Measurements from ENCODE around the gene MGLL.
"Not testable (repeated sequence)": the region's sequence is repeated elsewhere in the genome, so short reads cannot be mapped to it uniquely, and the experiment has no call there.

The MGLL gene

DNA sequence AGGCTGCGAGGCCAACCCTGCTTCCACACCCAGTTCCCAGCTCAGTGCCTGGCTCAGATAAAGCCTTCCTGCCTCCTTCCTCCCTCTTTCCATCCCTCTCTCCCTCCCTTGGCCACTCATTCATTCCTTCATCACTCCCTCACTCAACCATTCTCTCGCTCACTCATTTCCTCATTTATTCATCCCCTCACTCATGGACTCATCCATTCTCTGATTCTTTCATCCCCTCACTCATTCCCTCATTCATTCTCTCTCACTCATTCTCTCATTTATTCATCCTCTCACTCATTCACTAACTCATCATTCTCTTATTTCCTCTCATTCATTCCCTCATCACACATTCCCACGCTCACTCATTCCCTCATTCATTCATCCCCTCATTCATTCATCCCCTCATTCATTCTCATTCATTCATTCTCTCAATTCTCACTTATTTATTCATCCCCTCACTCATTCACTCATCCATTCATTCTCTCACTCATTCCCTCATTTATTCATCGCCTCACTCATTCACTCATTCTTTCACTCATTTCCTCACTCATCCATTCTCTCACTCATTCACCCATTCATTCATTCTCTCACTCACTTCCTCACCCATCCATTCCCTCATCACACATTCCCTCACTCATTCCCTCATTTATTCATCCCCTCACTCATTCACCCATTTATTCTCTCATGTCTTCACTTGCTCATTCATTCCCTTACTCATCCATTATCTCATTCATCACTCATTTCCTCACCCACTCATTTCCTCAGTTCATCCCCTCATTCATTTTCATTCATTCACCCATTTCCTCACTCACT lies 136.4 kb downstream of the MGLL start:
- no peak for FAIRE-seq

DNA sequence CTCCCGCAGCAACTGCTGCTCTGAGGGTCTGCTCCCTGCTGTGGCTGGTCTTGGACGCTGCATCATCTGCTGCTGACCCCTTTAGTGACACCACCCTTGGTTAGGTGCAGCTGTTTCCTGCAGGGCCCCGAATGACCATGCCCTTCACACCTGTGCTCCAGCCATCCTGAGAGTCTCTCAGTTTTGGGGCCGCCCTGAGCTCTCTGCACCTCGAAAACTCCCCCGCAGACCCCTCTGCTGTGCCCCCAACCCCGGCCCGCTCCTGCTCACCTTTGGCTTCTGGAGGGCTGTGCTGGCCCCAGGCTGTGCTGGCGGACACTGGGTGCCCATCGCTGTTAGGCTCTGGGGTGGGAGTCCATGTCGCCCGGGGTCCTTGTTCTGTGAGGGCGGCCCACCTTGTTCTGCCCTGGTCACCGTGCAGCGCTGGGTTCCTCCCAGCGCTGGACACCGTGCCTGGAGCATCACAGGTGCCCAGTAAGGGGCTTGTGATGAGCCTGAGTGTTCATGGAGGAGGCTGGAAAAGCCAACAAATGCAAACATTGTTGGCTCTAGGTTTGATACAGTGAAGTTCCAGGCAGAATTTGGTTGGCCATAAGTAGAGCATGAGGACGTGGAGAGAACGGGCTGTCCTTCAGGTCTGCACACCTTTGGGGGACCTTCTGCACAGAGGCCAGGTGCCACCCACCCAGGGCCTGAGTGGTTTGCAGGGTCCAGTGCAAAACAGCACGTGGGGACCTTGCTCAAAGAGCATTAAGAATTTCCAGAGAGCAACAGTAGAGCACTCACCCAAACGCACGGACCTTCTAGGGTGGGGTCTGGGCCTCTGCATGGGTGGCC lies 137.2 kb downstream of the MGLL start:
- FAIRE-seq: no peak

DNA sequence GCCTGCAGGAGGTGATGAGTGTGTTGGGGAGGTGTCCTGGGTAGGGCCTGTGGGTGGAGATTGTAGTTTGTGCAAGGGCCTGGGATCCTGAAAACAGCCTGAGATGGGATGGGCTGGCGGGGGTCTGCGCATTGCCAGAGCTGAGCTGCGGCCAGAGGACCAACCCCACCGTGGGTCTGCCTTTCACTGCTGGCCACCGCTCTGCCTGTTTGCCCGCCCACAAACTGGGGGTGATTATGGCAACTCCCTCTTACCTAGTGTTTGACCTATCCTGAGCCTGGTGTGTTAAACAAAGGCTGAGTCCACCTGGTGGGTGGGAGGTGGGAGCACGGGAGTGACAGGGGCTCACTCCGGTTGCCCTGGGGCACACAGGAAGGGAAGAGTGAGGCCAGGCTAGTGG lies 139.8 kb downstream of the MGLL start:
- no peak for FAIRE-seq

DNA sequence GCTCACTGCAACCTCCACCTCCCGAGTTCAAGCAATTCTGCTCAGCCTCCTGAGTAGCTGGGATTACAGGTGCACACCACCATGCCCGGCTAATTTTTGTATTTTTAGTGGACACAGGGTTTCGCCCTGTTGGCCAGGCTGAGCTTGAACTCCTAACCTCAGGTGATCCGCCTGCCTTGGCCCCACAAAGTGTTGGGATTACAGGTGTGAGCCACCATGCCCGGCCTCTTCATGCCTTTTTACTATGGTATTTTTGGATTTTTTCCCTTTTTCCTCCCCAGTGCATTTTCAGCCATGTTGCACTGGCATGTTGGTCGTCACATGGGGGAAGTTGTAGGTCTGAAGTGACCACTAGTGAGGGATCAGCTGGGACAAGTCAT lies 140.2 kb downstream of the MGLL start:
- FAIRE-seq: not testable (repeated sequence)

DNA sequence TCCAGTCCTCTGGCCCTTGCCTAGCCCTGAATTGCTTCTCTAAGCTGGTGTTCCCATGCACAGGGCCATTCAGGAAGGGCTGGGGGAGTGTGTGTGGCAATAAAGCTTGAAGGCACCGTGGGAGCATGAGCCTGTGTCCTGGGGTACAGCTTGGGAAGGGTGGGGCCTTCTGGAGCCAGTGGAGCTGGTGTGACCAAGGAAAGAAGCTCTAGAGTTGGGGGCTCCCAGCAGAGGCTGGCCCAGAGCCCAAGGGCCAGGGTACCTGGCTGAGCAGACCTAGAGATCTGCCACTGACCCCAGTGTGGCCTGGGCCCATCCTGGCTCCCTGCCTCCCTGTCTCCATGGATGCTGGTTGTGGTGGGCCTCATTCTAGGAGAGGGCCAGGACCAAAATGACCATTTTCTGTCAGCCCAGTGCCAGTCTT lies 141.5 kb downstream of the MGLL start:
- no peak for FAIRE-seq

DNA sequence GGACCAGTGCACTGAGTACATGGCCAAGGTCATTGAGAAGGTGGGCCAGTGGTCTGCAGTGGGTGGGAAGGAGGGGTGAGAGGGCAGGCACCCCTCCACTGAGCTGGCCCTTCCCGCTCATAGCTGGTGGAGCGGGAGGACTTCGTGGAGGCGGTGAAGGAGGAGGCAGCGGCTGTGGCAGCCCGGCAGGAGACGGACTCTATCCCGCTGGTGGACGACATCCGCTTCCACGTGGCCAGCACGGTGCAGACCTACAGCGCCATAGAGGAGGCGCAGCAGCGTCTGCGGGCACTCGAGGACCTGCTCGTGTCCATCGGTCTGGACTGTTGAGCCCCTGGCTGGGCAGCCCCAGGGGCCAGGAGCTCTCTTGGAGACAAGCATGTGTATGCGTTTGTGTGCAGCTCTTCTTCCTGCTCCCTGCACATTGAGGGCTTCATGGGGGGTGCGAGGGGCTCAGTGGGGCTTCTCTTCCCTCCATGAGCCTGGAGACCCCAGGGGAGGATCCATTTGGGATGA lies 142.1 kb downstream of the MGLL start:
- no peak for FAIRE-seq

DNA sequence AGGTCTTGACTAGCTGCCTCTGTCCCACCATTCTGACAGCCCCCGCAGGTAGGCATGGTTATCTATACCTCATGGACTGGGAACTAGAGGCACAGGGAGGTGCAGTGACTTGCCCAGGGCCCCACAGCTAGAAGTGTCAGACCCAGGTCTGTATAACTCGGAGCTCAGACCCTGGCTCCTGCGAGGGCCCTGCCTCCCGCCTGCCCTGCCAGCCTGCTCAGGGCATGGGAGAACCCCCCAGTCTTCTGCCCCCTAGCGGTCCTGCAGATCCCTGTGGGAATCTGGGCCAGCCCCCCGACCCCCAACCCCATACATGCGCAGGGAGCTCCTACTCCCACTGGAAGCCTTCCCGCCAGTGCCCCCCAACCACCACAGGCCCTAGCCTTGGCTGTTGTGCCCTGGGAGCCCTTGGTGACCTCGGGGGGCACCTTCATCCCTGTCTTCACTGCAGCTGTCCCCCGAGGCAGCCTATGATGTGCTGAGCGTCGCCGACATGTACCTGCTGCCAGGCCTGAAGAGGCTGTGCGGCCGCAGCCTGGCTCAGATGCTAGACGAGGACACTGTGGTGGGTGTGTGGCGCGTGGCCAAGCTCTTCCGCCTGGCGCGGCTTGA lies 142.7 kb downstream of the MGLL start:
- FAIRE-seq: no peak

DNA sequence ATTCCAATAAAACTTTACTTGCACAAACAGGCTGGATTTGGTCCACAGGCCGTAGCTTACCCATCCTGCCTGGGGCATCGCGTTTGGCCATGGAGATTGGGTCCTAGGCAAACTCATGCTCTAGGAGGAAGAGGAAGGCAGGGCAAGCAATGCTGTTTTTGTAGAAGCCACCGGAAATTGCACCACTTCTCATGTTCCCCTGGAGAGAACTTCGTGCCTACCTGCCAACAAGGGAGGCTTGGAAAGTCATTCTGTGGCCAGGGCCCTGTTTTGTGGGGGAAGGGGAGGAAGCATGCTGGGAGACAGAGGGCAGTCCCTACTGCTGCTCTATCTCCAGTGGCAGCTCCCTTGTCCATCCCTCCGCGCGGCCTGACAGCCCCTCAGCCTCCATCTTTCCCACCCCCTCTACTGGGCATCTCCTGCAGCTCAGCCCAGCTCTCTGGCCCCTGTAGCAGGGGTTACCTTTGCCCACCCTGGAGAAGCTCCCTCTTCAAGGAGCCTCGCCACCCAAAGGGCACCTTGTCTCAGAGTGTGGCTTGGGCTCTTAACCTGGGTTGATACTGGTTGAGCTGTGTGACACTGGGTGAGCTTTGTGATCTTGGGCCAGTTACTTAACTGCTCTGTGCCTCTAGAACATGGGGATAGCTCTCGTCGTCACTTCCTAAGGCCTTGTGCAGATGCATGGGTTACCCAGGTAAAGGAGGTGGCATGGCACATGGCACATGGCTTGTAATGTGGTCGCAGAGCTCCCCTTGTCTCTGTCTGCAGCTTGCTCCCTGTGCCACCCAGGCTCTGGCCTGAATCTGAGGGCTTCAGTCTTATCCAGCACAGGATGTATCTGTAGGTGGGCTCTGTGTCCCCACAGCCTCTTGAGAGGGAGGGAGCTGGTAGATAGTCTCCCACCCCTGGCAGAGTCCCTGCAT lies 143.4 kb downstream of the MGLL start:
- no peak for FAIRE-seq

DNA sequence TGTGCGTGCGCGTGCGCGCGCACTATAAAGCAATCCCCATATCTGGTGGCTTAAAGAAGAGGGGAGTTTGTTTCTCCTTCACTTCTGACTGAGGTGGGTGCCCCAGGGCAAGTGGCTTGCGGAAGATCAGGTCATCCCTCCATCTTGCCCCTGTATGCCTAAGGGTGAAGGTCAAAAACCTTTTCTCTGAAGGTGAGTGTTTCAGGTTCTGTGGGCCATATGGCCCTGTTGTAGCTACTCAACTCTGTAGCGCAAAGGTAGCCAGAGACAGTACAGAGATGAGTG lies 144.1 kb downstream of the MGLL start:
- no peak for FAIRE-seq

DNA sequence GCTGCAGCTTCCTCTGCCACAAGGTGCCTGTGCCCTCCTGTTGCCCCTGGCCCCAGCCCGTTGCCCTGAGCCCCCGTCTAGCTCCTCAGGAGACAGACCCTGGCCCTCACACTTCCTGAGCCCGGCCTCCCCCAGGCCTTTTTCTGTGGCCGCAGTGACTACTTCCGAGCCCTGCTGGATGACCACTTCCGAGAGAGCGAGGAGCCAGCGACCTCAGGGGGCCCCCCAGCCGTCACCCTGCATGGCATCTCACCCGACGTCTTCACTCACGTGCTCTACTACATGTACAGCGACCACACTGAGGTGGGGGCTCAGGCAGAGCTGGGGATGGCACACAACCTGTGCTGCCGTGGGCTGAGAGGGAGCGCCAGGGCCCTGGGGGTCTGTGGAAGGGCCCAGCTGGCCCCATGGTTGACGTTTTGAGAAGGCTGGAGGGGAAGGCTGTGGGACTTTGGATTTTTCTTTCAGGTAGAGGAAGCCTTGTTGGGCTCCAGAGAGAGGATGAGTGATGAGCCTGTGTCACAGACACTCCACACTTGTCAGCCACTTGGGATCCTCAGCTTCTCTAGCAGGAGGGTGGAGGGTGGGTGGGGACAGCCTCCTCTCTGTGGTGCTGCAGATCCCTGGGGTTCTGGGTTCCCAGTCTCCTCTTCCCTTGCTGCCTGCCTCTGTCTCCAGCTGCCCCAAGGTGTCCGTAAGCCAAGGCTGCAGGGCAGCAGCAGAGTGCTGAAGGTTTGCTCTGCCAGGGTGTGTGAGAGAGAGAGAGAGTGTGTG lies 144.6 kb downstream of the MGLL start:
- FAIRE-seq: no peak

DNA sequence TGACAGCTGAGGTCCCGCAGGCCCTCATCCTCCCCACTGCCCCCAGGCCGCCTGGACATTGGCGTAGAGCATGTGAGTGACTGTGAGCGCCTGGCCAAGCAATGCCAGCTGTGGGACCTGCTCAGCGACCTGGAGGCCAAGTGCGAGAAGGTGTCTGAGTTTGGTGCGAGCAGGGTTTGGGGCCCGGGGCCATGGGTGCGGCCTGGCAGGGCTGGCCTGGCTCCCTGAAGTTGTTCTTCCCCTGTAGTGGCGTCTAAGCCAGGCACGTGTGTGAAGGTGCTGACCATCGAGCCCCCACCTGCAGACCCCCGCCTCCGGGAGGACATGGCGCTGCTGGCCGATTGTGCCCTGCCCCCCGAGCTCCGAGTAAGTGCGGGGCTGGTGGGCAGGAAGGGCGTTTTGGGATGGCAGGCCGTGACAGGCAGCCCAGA lies 145.4 kb downstream of the MGLL start:
- no peak for FAIRE-seq

DNA sequence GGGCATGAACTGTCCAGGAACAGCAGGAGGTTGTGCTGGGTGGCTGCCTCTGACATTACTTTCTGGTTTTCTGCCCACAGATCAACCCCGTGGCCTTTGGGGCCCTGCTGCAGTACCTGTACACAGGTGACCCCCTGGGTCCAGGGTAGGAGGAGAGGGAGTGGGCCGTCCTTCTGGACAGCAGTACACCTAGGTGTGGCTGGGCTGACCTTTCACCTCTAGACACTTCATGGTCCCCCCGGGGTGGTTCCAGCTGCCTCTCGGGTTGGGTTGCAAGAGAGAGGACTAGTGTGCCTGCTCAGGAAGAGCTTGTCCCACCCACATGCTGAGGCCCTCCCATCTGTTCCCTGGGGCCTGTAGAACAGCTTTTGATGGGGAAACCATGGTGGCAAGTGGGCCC lies 145.9 kb downstream of the MGLL start:
- no peak for FAIRE-seq

DNA sequence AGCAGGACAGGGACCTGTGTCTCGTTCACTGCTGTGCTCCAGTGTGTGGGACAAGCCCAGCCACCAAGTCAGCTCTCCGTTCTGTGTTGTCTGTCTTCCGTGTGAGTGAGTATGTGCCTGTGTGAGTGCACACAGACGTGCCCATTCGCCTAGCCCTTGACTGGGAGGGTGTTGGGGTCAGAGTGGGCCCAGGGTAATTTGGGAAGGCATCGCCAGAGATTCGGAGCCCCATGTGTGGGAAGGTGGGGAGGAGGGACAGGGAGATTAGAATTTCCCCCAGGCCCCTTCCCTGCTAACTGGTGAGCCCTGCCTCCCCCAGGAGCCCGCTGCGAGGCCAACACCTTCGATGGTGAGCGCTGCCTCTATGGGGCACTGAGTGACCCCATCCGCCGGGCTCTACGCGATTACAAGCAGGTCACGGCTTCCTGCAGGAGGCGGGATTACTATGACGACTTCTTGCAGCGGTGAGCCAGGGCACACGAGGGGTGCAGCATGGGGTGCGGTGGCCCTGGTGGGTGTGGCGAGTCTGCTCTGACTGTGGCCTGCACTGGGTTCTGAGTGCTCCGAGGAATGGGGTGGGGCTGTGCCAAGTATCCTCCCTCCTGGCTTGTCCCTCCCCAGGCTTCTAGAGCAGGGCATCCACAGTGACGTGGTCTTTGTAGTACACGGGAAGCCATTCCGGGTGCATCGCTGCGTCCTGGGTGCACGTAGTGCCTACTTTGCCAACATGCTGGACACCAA lies 146.5 kb downstream of the MGLL start:
- no peak for FAIRE-seq

DNA sequence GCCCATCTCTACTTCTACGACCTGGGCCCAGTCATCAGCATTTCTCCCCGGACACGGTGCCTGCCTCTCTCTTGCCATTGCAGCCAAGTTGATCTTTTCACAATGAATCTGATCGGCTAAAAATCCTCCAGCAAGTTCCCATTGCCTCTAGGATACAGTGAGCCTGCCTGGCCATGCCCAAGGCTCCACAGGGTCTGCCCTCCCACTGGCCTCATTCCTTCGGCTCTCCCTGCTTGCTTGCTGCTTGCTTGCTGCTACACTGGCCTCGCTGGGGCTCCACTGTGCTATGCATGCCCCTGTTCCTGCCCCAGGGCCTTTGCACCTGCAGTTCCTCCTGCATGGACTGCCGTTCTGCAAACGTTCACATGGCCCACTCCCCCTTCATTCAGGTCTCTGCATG lies 147.5 kb downstream of the MGLL start:
- no peak for FAIRE-seq

DNA sequence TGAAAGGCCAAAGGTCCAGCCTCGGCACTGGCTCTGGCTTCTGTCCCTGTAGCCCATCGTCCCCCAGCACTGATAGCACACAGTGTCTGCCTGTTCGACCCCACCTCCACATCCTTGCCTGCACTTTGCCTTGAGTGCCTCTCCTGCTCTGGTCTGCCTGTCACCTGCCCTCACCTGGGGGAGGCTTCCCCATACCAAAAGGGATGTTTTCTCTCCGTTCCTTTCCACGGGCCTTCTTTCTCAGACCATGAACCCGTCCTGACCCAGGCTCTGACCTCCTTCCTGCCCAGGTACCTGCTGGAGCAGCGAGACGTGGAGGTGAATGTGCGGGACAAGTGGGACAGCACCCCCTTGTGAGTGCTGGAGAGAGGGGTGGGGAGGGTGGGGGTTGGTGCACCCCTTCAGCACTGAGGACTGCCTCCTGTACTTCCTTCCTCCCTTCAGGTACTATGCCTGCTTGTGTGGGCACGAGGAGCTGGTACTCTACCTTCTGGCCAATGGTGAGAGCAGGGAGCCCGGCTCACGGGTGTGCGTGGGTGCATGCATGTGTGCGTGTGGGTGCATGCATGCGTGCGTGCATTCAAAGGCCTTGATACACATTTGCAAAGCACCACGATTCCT lies 148.1 kb downstream of the MGLL start:
- FAIRE-seq: no peak

DNA sequence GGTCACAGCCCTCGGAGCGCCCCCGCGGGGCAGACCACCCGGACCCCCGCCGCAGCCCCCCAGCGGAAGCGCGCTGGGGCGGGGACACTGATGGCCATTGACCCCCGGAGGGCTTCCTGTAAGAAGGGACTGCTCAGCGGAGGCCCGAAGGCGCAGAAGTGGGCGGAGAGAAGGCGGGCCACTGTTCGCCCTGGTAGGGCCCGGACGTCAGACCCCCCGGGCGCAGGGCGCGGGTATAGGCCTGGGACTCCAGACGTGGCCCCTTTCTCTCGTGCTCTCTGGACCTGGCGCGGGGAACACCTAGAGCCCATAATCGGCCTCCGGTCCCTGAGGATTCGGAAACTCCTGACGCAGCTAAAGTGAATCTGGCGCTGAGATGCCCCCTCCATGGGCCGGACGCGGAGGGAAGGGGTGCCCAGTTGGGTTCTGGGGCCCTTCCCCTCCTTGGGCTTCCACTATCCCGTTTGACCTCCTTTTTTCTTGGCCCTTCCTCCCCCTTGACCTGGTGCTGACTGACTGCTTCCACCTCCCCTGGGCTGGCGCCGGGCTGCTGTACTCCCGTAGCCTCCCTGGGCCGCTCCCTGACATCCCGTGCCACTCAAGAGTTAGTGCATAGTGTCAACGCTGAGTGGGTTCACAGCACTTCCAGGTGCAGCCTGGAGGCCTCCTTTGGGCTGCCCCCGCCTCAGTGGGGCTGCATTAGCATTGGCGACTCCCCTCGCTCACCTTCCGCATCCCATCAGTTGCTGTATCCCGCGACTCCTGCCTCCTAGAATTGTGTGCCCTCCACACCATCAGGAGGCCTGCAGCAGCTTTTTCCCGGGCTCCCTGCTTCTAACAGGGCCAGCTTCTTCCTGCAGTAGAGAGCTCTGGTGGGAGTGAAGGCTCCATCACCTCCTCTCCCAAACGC lies 148.9 kb downstream of the MGLL start:
- no peak for FAIRE-seq

DNA sequence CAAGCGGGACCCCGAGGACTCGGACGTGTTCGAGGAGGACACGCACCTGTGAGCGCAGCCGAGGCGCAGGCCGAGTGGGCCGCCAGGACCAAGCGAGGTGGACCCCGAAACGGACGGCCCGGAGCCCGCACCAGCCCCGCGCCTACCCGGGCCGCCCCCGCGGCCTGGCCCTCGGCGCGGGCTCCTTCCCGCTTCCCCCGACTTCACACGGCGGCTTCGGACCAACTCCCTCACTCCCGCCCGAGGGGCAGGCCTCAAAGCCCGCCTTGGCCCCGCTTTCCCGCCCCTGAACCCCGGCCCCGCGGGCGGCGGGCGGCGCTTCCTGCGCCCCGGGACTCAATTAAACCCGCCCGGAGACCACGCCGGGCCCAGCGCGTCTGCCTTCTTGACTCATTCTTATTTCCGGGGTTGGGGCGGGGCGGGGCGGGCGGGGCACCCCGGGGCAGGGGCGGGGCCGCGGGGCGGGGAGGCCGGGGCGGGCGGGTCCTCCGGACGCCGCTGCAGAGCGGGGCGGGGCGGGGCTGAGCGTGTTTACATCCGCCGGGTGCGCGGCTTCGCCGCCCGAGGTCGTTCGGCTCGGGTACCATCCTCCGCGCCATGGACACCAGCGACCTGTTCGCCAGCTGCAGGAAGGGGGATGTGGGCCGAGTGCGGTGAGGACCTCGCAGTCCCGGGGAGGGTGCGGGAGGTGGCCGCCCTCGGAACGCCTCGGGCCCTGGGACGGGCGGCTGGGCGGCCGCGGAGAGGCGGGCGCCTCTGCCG lies 149.7 kb downstream of the MGLL start, which contains the start of gene ABTB1:
Gene ABTB1, plus strand, starts transcription at position 524 of the 762 bp plus-strand sequence. Its CDS starts 74 bp downstream, at position 598.
- FAIRE-seq: no peak

Measured in colon (tissue), 2 donors.